SK-N-SH treated with all-trans-retinoic acid at 6 μM for 48 hours (cell line): ENCODE measurements around the gene CGNL1.

Experiments
- ARNTL ChIP-seq: fragments of 450-650 bp; formaldehyde crosslinking; IDR thresholded peaks from 2 replicates; pipeline ENCODE4 v1.5.0; 2020; ENCODE audit warnings: low read depth, mild to moderate bottlenecking, moderate library complexity, borderline replicate concordance
- CSDC2 ChIP-seq: fragments of 250-450 bp; sonication (Bioruptor Pico); IDR thresholded peaks from 2 replicates; pipeline ENCODE4 v1.5.0; 2020; ENCODE audit warnings: mild to moderate bottlenecking, moderate library complexity
- PATZ1 ChIP-seq: fragments of 250-450 bp; sonication (Bioruptor Pico); IDR thresholded peaks from 2 replicates; pipeline ENCODE4 v1.8.0; 2020; ENCODE audit warnings: mild to moderate bottlenecking, moderate library complexity, borderline replicate concordance
- RARB ChIP-seq: fragments of 250-450 bp; sonication (Bioruptor Pico); IDR thresholded peaks from 2 replicates; pipeline ENCODE4 v1.8.0; 2021; ENCODE audit warnings: mild to moderate bottlenecking, moderate library complexity
- SNAI2 ChIP-seq: fragments of 250-450 bp; sonication (Bioruptor Pico); IDR thresholded peaks from 2 replicates; pipeline ENCODE4 v1.5.0; 2020; ENCODE audit warnings: mild to moderate bottlenecking, moderate library complexity
- TSHZ2 ChIP-seq: fragments of 250-450 bp; sonication (Bioruptor Pico); IDR thresholded peaks from 2 replicates; pipeline ENCODE4 v1.5.0; 2020; ENCODE audit warnings: mild to moderate bottlenecking, moderate library complexity
- ZC3H10 ChIP-seq: fragments of 250-450 bp; sonication (Bioruptor Pico); IDR thresholded peaks from 2 replicates; pipeline ENCODE4 v1.5.1; 2021; ENCODE audit warnings: mild to moderate bottlenecking, moderate library complexity
- ZFP3 ChIP-seq: fragments of 250-450 bp; sonication (Bioruptor Pico); IDR thresholded peaks from 2 replicates; pipeline ENCODE4 v1.5.0; 2020; ENCODE audit warnings: mild to moderate bottlenecking, moderate library complexity
- ZFP30 ChIP-seq: fragments of 450-650 bp; formaldehyde crosslinking; IDR thresholded peaks from 2 replicates; pipeline ENCODE4 v1.5.0; 2022; ENCODE audit warnings: mild to moderate bottlenecking, moderate library complexity
- TF ChIP-seq, protein P1 (sequence below): fragments of 250-450 bp; sonication (Bioruptor Pico); IDR thresholded peaks from 2 replicates; pipeline ENCODE4 v1.5.1; 2020; ENCODE audit warnings: low read depth, mild to moderate bottlenecking, moderate library complexity
- TF ChIP-seq, protein P2 (sequence below): fragments of 250-450 bp; sonication (Bioruptor Pico); IDR thresholded peaks from 2 replicates; pipeline ENCODE4 v1.5.1; 2021; ENCODE audit warnings: mild to moderate bottlenecking, moderate library complexity

DNA sequence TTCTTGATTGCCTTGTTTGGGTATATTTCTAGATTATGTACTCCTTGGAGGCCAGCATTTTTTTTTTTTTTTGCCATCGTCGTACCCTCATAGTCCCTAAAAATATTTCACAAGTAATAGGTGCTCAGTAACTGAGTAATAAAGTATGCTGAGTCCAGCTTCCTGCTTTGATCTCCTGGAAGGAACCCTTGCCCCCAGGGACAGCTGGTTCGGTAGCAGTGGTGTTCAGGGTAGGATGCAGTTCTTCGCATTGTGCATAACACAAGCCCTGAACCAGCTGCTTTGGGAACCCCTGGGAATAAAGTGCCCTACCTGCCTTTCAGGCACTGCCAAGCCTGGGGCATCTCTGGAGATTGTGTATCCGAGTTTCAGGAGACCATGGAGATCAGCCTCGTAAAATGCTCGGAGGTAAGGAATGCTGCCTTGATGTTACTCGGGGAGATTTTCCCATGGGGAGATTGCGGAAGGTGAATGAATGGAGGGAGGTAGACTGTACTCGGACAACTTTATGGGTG, 223.0 kb downstream of the CGNL1 start:
- TF ChIP-seq ZFP30 (no peak), SNAI2 (CRISPR knock-in tag) (no peak), PATZ1 (CRISPR knock-in tag) (no peak), ZC3H10 (CRISPR knock-in tag) (no peak), ZFP3 (CRISPR knock-in tag) (no peak), RARB (CRISPR knock-in tag) (no peak), CSDC2 (CRISPR knock-in tag) (no peak), ARNTL (CRISPR knock-in tag) (no peak), TSHZ2 (CRISPR knock-in tag) (no peak)
- TF ChIP-seq, protein P1, sequence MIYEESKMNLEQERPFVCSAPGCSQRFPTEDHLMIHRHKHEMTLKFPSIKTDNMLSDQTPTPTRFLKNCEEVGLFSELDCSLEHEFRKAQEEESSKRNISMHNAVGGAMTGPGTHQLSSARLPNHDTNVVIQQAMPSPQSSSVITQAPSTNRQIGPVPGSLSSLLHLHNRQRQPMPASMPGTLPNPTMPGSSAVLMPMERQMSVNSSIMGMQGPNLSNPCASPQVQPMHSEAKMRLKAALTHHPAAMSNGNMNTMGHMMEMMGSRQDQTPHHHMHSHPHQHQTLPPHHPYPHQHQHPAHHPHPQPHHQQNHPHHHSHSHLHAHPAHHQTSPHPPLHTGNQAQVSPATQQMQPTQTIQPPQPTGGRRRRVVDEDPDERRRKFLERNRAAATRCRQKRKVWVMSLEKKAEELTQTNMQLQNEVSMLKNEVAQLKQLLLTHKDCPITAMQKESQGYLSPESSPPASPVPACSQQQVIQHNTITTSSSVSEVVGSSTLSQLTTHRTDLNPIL = no peak
- TF ChIP-seq, protein P2, sequence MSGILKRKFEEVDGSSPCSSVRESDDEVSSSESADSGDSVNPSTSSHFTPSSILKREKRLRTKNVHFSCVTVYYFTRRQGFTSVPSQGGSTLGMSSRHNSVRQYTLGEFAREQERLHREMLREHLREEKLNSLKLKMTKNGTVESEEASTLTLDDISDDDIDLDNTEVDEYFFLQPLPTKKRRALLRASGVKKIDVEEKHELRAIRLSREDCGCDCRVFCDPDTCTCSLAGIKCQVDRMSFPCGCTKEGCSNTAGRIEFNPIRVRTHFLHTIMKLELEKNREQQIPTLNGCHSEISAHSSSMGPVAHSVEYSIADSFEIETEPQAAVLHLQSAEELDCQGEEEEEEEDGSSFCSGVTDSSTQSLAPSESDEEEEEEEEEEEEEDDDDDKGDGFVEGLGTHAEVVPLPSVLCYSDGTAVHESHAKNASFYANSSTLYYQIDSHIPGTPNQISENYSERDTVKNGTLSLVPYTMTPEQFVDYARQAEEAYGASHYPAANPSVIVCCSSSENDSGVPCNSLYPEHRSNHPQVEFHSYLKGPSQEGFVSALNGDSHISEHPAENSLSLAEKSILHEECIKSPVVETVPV (CRISPR knock-in tag) = no peak
